IMR-90 (cell line): ENCODE measurements around the gene TSPAN3. TPM values are rescaled to one million over a fixed set of nuclear protein-coding genes. Genes with fewer than 3 reads are reported as not detected.

Experiments used
- ATAC-seq: fragments of 200-7000 bp; cut with Tn5 transposase; 2 replicates; pipeline ENCODE4 v1.9.1; 2020; ENCODE audit warnings: low read depth, mild to moderate bottlenecking, moderate library complexity
- BruUV-seq: library from RNA; stranded (reverse); fragments of 400-500 nt; replicated peaks from 2 replicates; lab custom pipeline; 2021; lab: Mats Ljungman, UMichigan
- CTCF ChIA-PET: fragments of 300-600 bp; formaldehyde crosslinking; extraction: SDS; loops from one replicate; lab custom pipeline; 2021; ENCODE audit warnings: antibody characterized with exemption; lab: Yijun Ruan, JAX
- POLR2A ChIA-PET: fragments of 300-600 bp; sonication (Branson Sonifier 250); formaldehyde crosslinking; loops from one replicate; lab custom pipeline; 2022; ENCODE audit warnings: antibody characterized with exemption; ENCODE audit not compliant: unreplicated experiment; lab: Charles Lee
- DNase-seq: peaks from one replicate; pipeline ENCODE4 v3.0.0; 2013
- H2AFZ ChIP-seq: replicated peaks from 2 replicates; pipeline ENCODE3; 2013; ENCODE audit warnings: low read length, mild to moderate bottlenecking; ENCODE audit not compliant: poor library complexity
- H2AK5ac ChIP-seq: 2 replicates; pipeline ENCODE4 v1.6.1; 2013; ENCODE audit warnings: low read depth, low read length, inconsistent platforms
- H2AK9ac ChIP-seq: replicated peaks from 2 replicates; pipeline ENCODE3; 2013; ENCODE audit warnings: mild to moderate bottlenecking, low read depth, low read length, moderate library complexity; ENCODE audit not compliant: poor library complexity
- H2BK120ac ChIP-seq: 2 replicates; pipeline ENCODE4 v1.6.1; 2013; ENCODE audit warnings: low read depth, low read length, inconsistent platforms
- H2BK15ac ChIP-seq: 3 replicates; pipeline ENCODE4 v1.6.1; 2013; ENCODE audit warnings: low read depth, low read length, inconsistent platforms
- H2BK20ac ChIP-seq: 2 replicates; pipeline ENCODE4 v1.6.1; 2013; ENCODE audit warnings: low read depth, mild to moderate bottlenecking, inconsistent platforms, low read length, moderate library complexity
- H2BK5ac ChIP-seq: 2 replicates; pipeline ENCODE4 v1.6.1; 2013; ENCODE audit warnings: mild to moderate bottlenecking, low read depth, low read length, inconsistent platforms; ENCODE audit not compliant: poor library complexity, severe bottlenecking
- H3K14ac ChIP-seq: replicated peaks from 2 replicates; pipeline ENCODE4 v1.6.1; 2013; ENCODE audit warnings: low read depth, low read length, inconsistent platforms
- H3K18ac ChIP-seq: 2 replicates; pipeline ENCODE4 v1.6.1; 2013; ENCODE audit warnings: low read depth, low read length, control low read depth
- H3K23ac ChIP-seq: 2 replicates; pipeline ENCODE4 v1.6.1; 2013; ENCODE audit warnings: low read depth, low read length, inconsistent platforms
- H3K27ac ChIP-seq: 2 replicates; pipeline ENCODE4 v1.5.1; 2013; ENCODE audit warnings: mild to moderate bottlenecking, control low read depth, low read length; ENCODE audit not compliant: insufficient read depth
- H3K27me3 ChIP-seq: 2 replicates; pipeline ENCODE4 v1.6.1; 2013; ENCODE audit warnings: low read length; ENCODE audit not compliant: control insufficient read depth, insufficient read depth
- H3K36me3 ChIP-seq: 2 replicates; pipeline ENCODE4 v1.6.1; 2013; ENCODE audit warnings: low read length, mixed read lengths; ENCODE audit not compliant: control insufficient read depth, insufficient read depth
- H3K4ac ChIP-seq: 2 replicates; pipeline ENCODE4 v1.6.1; 2013; ENCODE audit warnings: low read depth, low read length, inconsistent platforms
- H3K4me1 ChIP-seq: 2 replicates; pipeline ENCODE4 v1.6.1; 2013; ENCODE audit warnings: low read length, mixed read lengths; ENCODE audit not compliant: control insufficient read depth, insufficient read depth
- H3K4me2 ChIP-seq: 2 replicates; pipeline ENCODE4 v1.6.1; 2013; ENCODE audit warnings: low read depth, mild to moderate bottlenecking, control low read depth, low read length, moderate library complexity
- H3K4me3 ChIP-seq: 2 replicates; pipeline ENCODE4 v1.5.1; 2013; ENCODE audit warnings: low read depth, mild to moderate bottlenecking, control low read depth, low read length, moderate library complexity; ENCODE audit not compliant: insufficient read depth
- H3K56ac ChIP-seq: 2 replicates; pipeline ENCODE4 v1.6.1; 2013; ENCODE audit warnings: low read length, inconsistent platforms; ENCODE audit not compliant: insufficient read depth; ENCODE audit errors: extremely low read depth
- H3K79me1 ChIP-seq, 2 experiments: 2 replicates each; pipeline ENCODE4 v1.6.1; 2013; ENCODE audit warnings: low read length in 2 of 2, inconsistent platforms in 1 of 2, low read depth in 1 of 2
- H3K9ac ChIP-seq: 2 replicates; pipeline ENCODE4 v1.6.1; 2013; ENCODE audit warnings: low read depth, low read length, control low read depth
- H3K9me1 ChIP-seq: 2 replicates; pipeline ENCODE4 v1.6.1; 2013; ENCODE audit warnings: low read length, inconsistent platforms; ENCODE audit not compliant: insufficient read depth
- H3K9me3 ChIP-seq: 2 replicates; pipeline ENCODE4 v1.6.1; 2013; ENCODE audit warnings: low read length; ENCODE audit not compliant: control insufficient read depth, insufficient read depth
- H4K20me1 ChIP-seq: 2 replicates; pipeline ENCODE4 v1.6.1; 2013; ENCODE audit warnings: low read length, inconsistent platforms; ENCODE audit not compliant: insufficient read depth
- H4K5ac ChIP-seq: 2 replicates; pipeline ENCODE4 v1.6.1; 2013; ENCODE audit warnings: mild to moderate bottlenecking, low read depth, low read length, control low read depth
- H4K8ac ChIP-seq, 2 experiments: 2 replicates each; pipeline ENCODE4 v1.6.1; 2013; ENCODE audit warnings: low read depth in 2 of 2, low read length in 2 of 2, control low read depth in 1 of 2, inconsistent platforms in 1 of 2
- H4K91ac ChIP-seq: 2 replicates; pipeline ENCODE4 v1.6.1; 2013; ENCODE audit warnings: low read depth, low read length, inconsistent platforms; ENCODE audit not compliant: insufficient read depth
- BHLHE40 ChIP-seq: fragments of 150-350 bp; IDR thresholded peaks from 2 replicates; pipeline ENCODE4 v1.6.1; 2016; ENCODE audit warnings: mild to moderate bottlenecking, low read depth, low read length
- CEBPB ChIP-seq: IDR thresholded peaks from 2 replicates; pipeline ENCODE4 v1.6.1; 2012; ENCODE audit warnings: low read depth, low read length, improper control_type of control experiment
- CHD1 ChIP-seq: IDR thresholded peaks from 2 replicates; pipeline ENCODE4 v1.6.1; 2012; ENCODE audit warnings: low read depth, low read length, improper control_type of control experiment
- ELK1 ChIP-seq: fragments of 150-350 bp; IDR thresholded peaks from 2 replicates; pipeline ENCODE4 v1.6.1; 2016; ENCODE audit warnings: low read depth, mild to moderate bottlenecking, low read length, moderate library complexity, borderline replicate concordance
- MAFK ChIP-seq: IDR thresholded peaks from 2 replicates; pipeline ENCODE4 v1.6.1; 2012; ENCODE audit warnings: low read depth, low read length, improper control_type of control experiment
- MAZ ChIP-seq: IDR thresholded peaks from 2 replicates; pipeline ENCODE4 v1.6.1; 2012; ENCODE audit warnings: low read depth, mild to moderate bottlenecking, low read length, improper control_type of control experiment, moderate library complexity, borderline replicate concordance
- MXI1 ChIP-seq: IDR thresholded peaks from 2 replicates; pipeline ENCODE4 v1.6.1; 2012; ENCODE audit warnings: low read depth, mild to moderate bottlenecking, low read length, moderate library complexity, borderline replicate concordance
- NFE2L2 ChIP-seq: fragments of 150-350 bp; IDR thresholded peaks from 2 replicates; pipeline ENCODE4 v1.6.1; 2016; ENCODE audit warnings: low read depth, mild to moderate bottlenecking, low read length
- POLR2A ChIP-seq: IDR thresholded peaks from 2 replicates; pipeline ENCODE4 v1.6.1; 2012; ENCODE audit warnings: mild to moderate bottlenecking, low read depth, low read length
- RAD21 ChIP-seq: IDR thresholded peaks from 2 replicates; pipeline ENCODE4 v1.6.1; 2012; ENCODE audit warnings: low read length, improper control_type of control experiment
- RFX5 ChIP-seq: IDR thresholded peaks from 2 replicates; pipeline ENCODE4 v1.8.0; 2012; ENCODE audit warnings: low read depth, mild to moderate bottlenecking, low read length, moderate library complexity
- SMC3 ChIP-seq: fragments of 150-350 bp; IDR thresholded peaks from 2 replicates; pipeline ENCODE4 v1.6.1; 2016; ENCODE audit warnings: low read depth, mild to moderate bottlenecking, antibody characterized with exemption, low read length, moderate library complexity
- WGBS, 2 experiments: methylation state at CpG; one replicate each; pipeline versions ENCODE4 v1.1.5 to v1.1.7; 2013; ENCODE audit warnings: missing lambda C conversion rate in 2 of 2; ENCODE audit not compliant: insufficient read length in 1 of 2; ENCODE audit errors: extremely low coverage in 2 of 2; 5-methylcytosine and 5-hydroxymethylcytosine counted together
- dilution Hi-C: fragments of 300-500 bp; cut with HindIII; formaldehyde crosslinking; loops from one replicate; pipeline ENCODE4 v1.14.3; 2018; ENCODE audit warnings: low sequenced_read_pairs; ENCODE audit not compliant: unreplicated experiment
- in situ Hi-C: fragments of 300-500 bp; cut with MboI; formaldehyde crosslinking; loops from 3 replicates; pipeline ENCODE4 v1.14.3; 2019; ENCODE audit warnings: low sequenced_read_pairs, inconsistent platforms, mixed read lengths
- intact Hi-C: fragments of 100-400 bp; cut with micrococcal nuclease; formaldehyde crosslinking; loops from 2 replicates; pipeline ENCODE4 v1.10.0; 2022
- polyA plus RNA-seq, 3 experiments: library from polyadenylated mRNA; depleted of rRNA; stranded (reverse); fragments of >200 nt; gene quantifications; 2 replicates each; pipeline ENCODE4 v1.2.3, GENCODE V29; 2012; ENCODE audit warnings: low replicate concordance in 1 of 3
- total RNA-seq: library from RNA; depleted of rRNA; stranded (reverse); fragments of >200 nt; gene quantifications from 2 replicates; pipeline ENCODE4 v1.2.3, GENCODE V29; 2012
- TF ChIP-seq, protein P1 (sequence below): fragments of 150-350 bp; IDR thresholded peaks from 2 replicates; pipeline ENCODE4 v1.6.1; 2017; ENCODE audit warnings: mild to moderate bottlenecking, antibody characterized with exemption, low read length, low read depth

TSPAN3 gene
- total and polyA plus RNA-seq, 2 of the 4 experiments (the other 2 are of a cell fraction): 270 to 295 TPM

DNA sequence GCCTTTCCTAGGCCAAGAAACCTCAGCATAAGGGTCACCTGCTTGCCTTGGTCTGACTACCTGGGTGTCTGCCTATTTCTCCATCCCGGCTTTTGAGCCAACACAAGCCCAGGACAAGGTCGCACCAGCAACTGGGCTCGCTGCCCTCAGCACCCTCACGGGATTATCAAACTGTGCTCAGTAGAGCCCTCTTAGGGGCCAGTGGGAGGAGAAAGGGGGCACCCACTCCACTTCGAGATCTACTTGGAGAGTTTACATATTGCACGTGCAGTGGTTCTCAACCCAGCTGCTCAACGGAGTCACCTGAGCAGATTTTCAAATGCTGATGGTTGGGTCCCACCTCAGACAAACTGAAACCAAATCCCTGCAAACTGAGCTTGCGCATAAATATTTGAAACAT, 31.1 kb downstream of the TSPAN3 start:
- DNase-seq: no peak
- WGBS, 2 experiments: no CpG with 5 or more reads among the region's 8 CpGs
- no peak overlapping the region for H3K18ac ChIP-seq
- no peak overlapping the region for H3K14ac ChIP-seq
- no peak overlapping the region for H4K91ac ChIP-seq
- no peak overlapping the region for H4K8ac ChIP-seq
- peaks cover 7 to 25% of the 10 kb centered on the region in 2 experiments; a peak in 2 of 4 replicates for H3K79me1 ChIP-seq
- ChIA-PET POLR2A (no interaction called here), CTCF (no interaction called here)
- H3K56ac ChIP-seq: no peak overlapping the region
- H2AK9ac ChIP-seq: no peak overlapping the region
- peaks cover 4% of the 10 kb centered on the region; the same call in 1 of the 2 replicates for H4K20me1 ChIP-seq
- H2AK5ac ChIP-seq: no peak overlapping the region
- TF ChIP-seq ELK1: no peak
- TF ChIP-seq, protein P1, sequence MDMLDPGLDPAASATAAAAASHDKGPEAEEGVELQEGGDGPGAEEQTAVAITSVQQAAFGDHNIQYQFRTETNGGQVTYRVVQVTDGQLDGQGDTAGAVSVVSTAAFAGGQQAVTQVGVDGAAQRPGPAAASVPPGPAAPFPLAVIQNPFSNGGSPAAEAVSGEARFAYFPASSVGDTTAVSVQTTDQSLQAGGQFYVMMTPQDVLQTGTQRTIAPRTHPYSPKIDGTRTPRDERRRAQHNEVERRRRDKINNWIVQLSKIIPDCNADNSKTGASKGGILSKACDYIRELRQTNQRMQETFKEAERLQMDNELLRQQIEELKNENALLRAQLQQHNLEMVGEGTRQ: no peak
- TF ChIP-seq CHD1: no peak
- no peak for TF ChIP-seq MAZ
- TF ChIP-seq NFE2L2: no peak
- TF ChIP-seq RAD21: no peak
- TF ChIP-seq MAFK: no peak
- TF ChIP-seq BHLHE40: no peak
- no peak for TF ChIP-seq CEBPB
- no peak for TF ChIP-seq MXI1
- no peak for TF ChIP-seq POLR2A
- TF ChIP-seq RFX5: no peak
- no peak for TF ChIP-seq SMC3
- H3K4me1 ChIP-seq: 0 out of 2 replicates have a peak, but pooled peaks cover under 1% of the 10 kb centered on the region
- H3K27ac ChIP-seq: no peak overlapping the region
- no TSS peak for BruUV-seq
- intact Hi-C loops (no loop called here), dilution Hi-C loops (no loop called here), in situ Hi-C loops (no loop called here)
- no peak for ATAC-seq
- H3K36me3 ChIP-seq: peaks cover 30% of the 10 kb centered on the region
- no peaks in the 10 kb centered on the region for H3K9me3 ChIP-seq
- H3K27me3 ChIP-seq: no peaks in the 10 kb centered on the region
- H2BK5ac ChIP-seq: no peak overlapping the region
- H2AFZ ChIP-seq: no peak overlapping the region
- H2BK20ac ChIP-seq: no peak overlapping the region
- no peak overlapping the region for H3K4me2 ChIP-seq
- H2BK120ac ChIP-seq: no peak overlapping the region
- H3K23ac ChIP-seq: no peak overlapping the region
- no peak overlapping the region for H3K4ac ChIP-seq
- no peak overlapping the region for H2BK15ac ChIP-seq
- no peak overlapping the region for H4K5ac ChIP-seq
- H3K4me3 ChIP-seq: no peak overlapping the region
- peaks cover 15% of the 10 kb centered on the region for H3K9me1 ChIP-seq
- H3K9ac ChIP-seq: no peak overlapping the region
